HEK293 (cell line): ENCODE data around the gene ADAMTSL5.

ENCODE experiments used
- EGR2 ChIP-seq: fragments of 450-650 bp; formaldehyde crosslinking; IDR thresholded peaks from 2 replicates; pipeline ENCODE4 v1.5.1; 2016; ENCODE audit warnings: low read depth, missing biosample characterization, missing genetic modification characterization
- INSM2 ChIP-seq: fragments of 450-650 bp; formaldehyde crosslinking; IDR thresholded peaks from 2 replicates; pipeline ENCODE4 v1.5.1; 2016; ENCODE audit warnings: missing biosample characterization, missing genetic modification characterization
- KLF10 ChIP-seq: fragments of 450-650 bp; IDR thresholded peaks from 2 replicates; pipeline ENCODE4 v1.5.1; 2018; ENCODE audit warnings: missing biosample characterization, mild to moderate bottlenecking, missing genetic modification characterization
- OSR2 ChIP-seq: fragments of 450-650 bp; formaldehyde crosslinking; IDR thresholded peaks from 2 replicates; pipeline ENCODE4 v1.5.1; 2016; ENCODE audit warnings: missing biosample characterization, missing genetic modification characterization
- PATZ1 ChIP-seq: fragments of 450-650 bp; formaldehyde crosslinking; IDR thresholded peaks from 2 replicates; pipeline ENCODE4 v1.5.1; 2016; ENCODE audit warnings: missing biosample characterization, missing genetic modification characterization
- REST ChIP-seq: fragments of 450-650 bp; formaldehyde crosslinking; IDR thresholded peaks from 2 replicates; pipeline ENCODE4 v1.5.1; 2016; ENCODE audit warnings: missing biosample characterization, missing genetic modification characterization
- SCRT2 ChIP-seq: fragments of 450-650 bp; formaldehyde crosslinking; IDR thresholded peaks from 2 replicates; pipeline ENCODE4 v1.5.1; 2016; ENCODE audit warnings: missing biosample characterization, missing genetic modification characterization
- ZBTB11 ChIP-seq: fragments of 450-650 bp; formaldehyde crosslinking; conservative IDR thresholded peaks from 2 replicates; pipeline ENCODE4 v1.5.1; 2016; ENCODE audit warnings: low read depth, missing biosample characterization, missing genetic modification characterization
- ZFHX2 ChIP-seq: fragments of 450-650 bp; formaldehyde crosslinking; conservative IDR thresholded peaks from 2 replicates; pipeline ENCODE4 v1.5.1; 2016; ENCODE audit warnings: missing biosample characterization, missing genetic modification characterization
- ZNF23 ChIP-seq: fragments of 450-650 bp; formaldehyde crosslinking; IDR thresholded peaks from 2 replicates; pipeline ENCODE4 v1.5.1; 2016; ENCODE audit warnings: missing biosample characterization, missing genetic modification characterization, borderline replicate concordance
- ZNF558 ChIP-seq: fragments of 450-650 bp; formaldehyde crosslinking; IDR thresholded peaks from 2 replicates; pipeline ENCODE4 v1.5.1; 2016; ENCODE audit warnings: missing biosample characterization, missing genetic modification characterization
- ZNF600 ChIP-seq: fragments of 450-650 bp; formaldehyde crosslinking; IDR thresholded peaks from 2 replicates; pipeline ENCODE4 v1.5.1; 2016; ENCODE audit warnings: missing biosample characterization, missing genetic modification characterization
- ZNF658 ChIP-seq: fragments of 450-650 bp; formaldehyde crosslinking; IDR thresholded peaks from 2 replicates; pipeline ENCODE4; 2016; ENCODE audit warnings: missing biosample characterization, missing genetic modification characterization
- ZNF660 ChIP-seq: fragments of 450-650 bp; IDR thresholded peaks from 2 replicates; pipeline ENCODE4 v1.5.1; 2018; ENCODE audit warnings: missing biosample characterization, mild to moderate bottlenecking, missing genetic modification characterization
- ZNF701 ChIP-seq: fragments of 450-650 bp; formaldehyde crosslinking; IDR thresholded peaks from 2 replicates; pipeline ENCODE4 v1.5.1; 2016; ENCODE audit warnings: missing biosample characterization, missing genetic modification characterization
- ZNF776 ChIP-seq: fragments of 450-650 bp; formaldehyde crosslinking; IDR thresholded peaks from 2 replicates; pipeline ENCODE4 v1.5.0; 2017; ENCODE audit warnings: missing biosample characterization, missing genetic modification characterization, borderline replicate concordance
- ZNF777 ChIP-seq: fragments of 450-650 bp; formaldehyde crosslinking; IDR thresholded peaks from 2 replicates; pipeline ENCODE4 v1.5.1; 2017; ENCODE audit warnings: missing biosample characterization, missing genetic modification characterization, borderline replicate concordance
- TF ChIP-seq, protein P1 (sequence below): fragments of 450-650 bp; IDR thresholded peaks from 2 replicates; pipeline ENCODE4 v1.5.1; 2018; ENCODE audit warnings: missing biosample characterization, mild to moderate bottlenecking, missing genetic modification characterization
- TF ChIP-seq, protein P2 (sequence below): fragments of 450-650 bp; formaldehyde crosslinking; IDR thresholded peaks from 2 replicates; pipeline ENCODE4 v1.5.1; 2017; ENCODE audit warnings: missing biosample characterization, mild to moderate bottlenecking, missing genetic modification characterization, moderate library complexity

Gene ADAMTSL5

GRCh38 chr19:1524287-1524971 lies 11.6 kb upstream of the ADAMTSL5 start (continued):
- no peak for TF ChIP-seq KLF10 (tag by site-specific recombination)
- TF ChIP-seq, protein P1, sequence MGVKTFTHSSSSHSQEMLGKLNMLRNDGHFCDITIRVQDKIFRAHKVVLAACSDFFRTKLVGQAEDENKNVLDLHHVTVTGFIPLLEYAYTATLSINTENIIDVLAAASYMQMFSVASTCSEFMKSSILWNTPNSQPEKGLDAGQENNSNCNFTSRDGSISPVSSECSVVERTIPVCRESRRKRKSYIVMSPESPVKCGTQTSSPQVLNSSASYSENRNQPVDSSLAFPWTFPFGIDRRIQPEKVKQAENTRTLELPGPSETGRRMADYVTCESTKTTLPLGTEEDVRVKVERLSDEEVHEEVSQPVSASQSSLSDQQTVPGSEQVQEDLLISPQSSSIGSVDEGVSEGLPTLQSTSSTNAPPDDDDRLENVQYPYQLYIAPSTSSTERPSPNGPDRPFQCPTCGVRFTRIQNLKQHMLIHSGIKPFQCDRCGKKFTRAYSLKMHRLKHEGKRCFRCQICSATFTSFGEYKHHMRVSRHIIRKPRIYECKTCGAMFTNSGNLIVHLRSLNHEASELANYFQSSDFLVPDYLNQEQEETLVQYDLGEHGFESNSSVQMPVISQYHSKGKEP (tag by site-specific recombination) = no peak
- TF ChIP-seq ZNF776 (tag by site-specific recombination) = 0 out of 2 replicates have a peak, but pooled peaks have one; percentile 18
- 0 out of 2 replicates have a peak, but pooled peaks have one; percentile 75 for TF ChIP-seq ZNF658 (tag by site-specific recombination)
- TF ChIP-seq EGR2 (tag by site-specific recombination) = 0 out of 2 replicates have a peak, but pooled peaks have one; percentile 27
- TF ChIP-seq ZNF558 (tag by site-specific recombination) = no peak
- TF ChIP-seq SCRT2 = peak; percentile 97
- TF ChIP-seq INSM2 (tag by site-specific recombination) = peak; percentile 45; the same call in 1 of the 2 replicates
- no peak for TF ChIP-seq REST (tag by site-specific recombination)
- no peak for TF ChIP-seq ZNF660 (tag by site-specific recombination)
- TF ChIP-seq ZNF777 (tag by site-specific recombination) = 0 out of 2 replicates have a peak, but pooled peaks have one; percentile 8
- TF ChIP-seq, protein P2, sequence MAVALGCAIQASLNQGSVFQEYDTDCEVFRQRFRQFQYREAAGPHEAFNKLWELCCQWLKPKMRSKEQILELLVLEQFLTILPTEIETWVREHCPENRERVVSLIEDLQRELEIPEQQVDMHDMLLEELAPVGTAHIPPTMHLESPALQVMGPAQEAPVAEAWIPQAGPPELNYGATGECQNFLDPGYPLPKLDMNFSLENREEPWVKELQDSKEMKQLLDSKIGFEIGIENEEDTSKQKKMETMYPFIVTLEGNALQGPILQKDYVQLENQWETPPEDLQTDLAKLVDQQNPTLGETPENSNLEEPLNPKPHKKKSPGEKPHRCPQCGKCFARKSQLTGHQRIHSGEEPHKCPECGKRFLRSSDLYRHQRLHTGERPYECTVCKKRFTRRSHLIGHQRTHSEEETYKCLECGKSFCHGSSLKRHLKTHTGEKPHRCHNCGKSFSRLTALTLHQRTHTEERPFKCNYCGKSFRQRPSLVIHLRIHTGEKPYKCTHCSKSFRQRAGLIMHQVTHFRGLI (tag by site-specific recombination) = no peak
- no peak for TF ChIP-seq OSR2 (tag by site-specific recombination)
- TF ChIP-seq ZBTB11 = no peak
- TF ChIP-seq ZNF23 (tag by site-specific recombination) = 0 out of 2 replicates have a peak, but pooled peaks have one; percentile 7
- TF ChIP-seq PATZ1 = peak; percentile 21; the same call in 1 of the 2 replicates
- peak; percentile 66 for TF ChIP-seq ZFHX2 (tag by site-specific recombination)
- TF ChIP-seq ZNF701 = no peak
- TF ChIP-seq ZNF600 (tag by site-specific recombination) = no peak
